COLO668 (cell line): ENCODE data around the gene HK2.
"Not testable (repeated sequence)": the region's sequence is repeated elsewhere in the genome, so short reads cannot be mapped to it uniquely, and the experiment has no call there.

Experiments
- DNase-seq: peaks from one replicate; lab custom pipeline; 2025; ENCODE audit not compliant: unreplicated experiment; lab: John Stamatoyannopoulos, UW

HK2 gene

DNA sequence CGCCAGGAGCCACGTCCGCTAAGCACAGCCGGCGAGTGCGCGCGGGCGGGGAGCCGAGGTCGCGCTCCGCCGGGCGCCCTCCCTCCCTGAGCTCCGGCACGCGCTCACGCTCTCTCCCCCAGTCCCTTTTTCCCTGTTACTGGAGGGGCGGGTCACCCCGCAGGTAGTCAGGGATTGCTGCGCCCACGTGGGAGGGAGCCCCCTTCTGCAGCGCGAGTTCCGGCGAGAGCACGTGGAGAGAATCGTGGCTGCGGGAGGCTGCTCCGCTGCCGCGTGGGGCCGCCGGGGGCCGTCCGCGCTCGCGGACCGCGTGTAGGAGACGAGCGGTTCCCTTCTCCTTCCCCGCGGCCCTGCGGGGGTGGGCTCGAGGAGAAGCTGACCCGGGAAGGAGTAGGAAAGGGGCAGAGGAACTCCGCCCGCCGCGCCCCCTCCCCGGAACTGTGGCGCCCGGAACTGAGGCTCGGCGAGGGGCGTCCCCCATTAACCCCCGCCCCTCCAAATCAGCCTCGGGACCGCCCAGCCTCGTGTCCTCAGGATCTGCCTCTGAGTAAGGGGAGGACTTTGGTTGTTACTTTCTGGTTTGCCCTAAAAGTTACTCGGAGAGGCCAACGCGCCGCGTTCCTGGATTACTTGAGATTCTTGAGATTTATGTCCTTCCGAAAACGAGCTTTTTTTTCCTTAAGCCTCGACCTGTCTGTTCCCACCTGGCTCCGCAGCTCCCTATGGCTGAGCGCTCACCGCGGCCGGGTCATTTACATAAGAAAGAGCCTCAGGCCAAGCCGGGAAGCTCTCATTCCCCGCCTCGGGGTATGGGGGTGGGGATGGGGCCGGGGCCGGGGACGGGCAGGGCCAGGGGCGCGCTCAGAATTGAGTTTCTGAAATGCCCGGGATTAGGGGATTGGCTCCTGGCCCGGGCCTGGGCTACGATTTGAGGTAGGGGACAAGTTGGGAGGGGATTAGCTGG lies 1.1 kb downstream of the HK2 start:
- peak; percentile 78 for DNase-seq

DNA sequence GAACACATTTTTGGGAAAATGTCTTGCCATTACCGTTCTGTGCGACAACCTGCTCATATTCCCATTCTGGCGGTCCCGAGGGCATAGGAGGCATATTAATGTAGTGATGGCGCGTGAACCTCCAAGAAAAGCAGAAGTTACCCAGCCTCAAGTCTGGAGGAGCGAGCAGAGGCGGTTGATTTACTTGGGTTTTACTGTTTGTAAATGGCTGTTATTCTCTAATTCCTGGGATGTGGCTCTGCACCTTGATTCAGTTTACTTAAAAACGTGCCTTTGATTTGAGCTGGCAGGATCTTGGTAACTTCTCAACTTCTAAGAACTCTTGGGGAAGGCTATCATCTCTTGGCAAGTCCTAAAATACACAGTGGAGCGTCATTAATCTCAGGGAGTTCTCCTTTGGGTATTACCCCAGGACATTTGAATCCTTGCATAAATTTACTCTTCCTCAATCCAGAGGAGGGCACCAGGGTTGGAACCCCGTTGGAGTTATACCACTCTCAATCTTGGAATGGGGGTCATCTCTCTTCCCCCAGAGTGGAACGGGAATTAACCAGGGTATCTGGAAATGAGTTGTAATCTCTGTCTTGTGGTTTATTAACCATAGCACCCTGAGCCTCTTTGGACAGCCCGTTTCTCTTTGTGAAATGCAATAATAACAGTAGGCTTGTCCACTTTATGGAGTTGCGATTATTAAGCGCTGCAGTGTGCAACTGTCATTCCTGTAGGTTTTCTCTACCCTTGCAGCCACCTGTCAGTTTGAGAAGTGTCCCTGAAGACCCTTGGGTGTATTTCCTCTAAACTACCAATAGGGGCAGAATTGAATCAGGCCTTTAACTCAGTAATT lies 2.1 kb downstream of the HK2 start:
- no peak for DNase-seq

DNA sequence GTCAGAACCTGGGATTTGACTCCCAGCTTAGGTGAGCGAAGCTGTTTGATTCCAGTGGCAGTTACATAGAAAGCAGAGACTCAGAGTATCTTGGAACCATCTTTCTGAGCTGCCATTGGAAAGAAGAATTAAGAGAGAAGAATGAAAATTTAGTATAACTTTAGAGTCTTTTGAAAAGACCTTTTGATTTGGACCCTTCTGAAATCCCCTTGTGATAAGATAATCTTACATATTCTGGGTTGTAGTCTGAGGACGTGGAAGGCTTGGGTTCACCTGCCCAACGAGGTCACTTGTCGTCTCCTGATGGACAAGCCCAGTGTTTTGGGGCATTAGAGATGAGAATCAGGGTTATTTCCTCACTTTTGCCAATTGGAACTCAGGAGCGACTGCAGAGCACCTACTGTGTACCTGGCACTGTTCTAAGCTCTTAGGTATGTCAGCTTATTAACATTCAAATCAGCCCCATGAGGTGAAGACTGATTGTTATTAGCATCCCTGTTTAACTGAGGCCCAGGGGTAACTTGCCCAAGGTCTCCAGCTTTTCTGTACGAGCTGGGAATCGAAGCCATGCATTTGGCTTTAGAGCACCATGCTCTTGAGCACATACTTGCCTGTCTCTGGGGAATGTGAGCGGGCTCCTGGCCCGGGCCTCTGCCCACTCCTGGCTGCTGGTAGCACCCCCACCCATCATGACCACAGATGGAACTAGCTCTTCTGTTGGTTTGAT lies 2.9 kb downstream of the HK2 start:
- DNase-seq: no peak

DNA sequence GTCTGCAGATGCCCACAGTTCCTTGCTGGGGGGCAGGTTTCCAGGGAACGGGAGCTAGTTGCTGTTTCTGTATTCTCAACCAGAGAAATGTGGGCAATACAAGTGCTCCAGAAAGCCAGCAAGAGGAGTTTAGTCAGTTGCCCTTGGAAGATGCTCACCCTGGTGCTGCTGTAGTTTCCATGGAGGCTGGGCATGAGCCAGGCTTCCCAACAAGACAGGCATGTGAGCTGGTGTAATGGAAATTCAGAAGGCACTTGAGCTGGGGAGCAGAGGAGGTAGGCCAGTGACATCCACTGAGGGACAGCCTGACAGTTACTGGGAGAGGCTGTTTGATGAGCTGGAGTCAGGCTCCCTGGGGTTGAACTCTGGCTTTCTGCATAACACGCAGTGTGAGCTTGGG lies 7.7 kb downstream of the HK2 start:
- DNase-seq: no peak

DNA sequence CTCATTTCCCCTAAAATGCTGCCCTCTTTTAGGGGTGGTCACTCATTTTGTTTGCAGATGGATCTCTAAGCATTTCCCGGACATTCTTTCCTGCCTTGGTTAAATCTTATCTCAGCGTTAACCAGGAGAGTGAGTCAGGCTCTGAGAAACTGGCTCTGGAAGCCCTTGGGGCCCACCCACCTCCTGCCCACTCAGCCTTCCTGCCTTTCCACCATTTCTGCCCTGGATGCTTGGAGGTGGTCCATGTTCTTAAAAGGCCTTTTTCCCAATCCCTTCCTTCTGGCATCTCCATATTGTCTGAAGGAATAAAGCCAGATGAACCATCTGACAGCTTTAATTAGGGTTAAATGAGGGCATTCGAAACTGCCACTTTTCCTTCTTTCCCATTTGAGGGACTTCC lies 9.5 kb downstream of the HK2 start:
- no peak for DNase-seq

DNA sequence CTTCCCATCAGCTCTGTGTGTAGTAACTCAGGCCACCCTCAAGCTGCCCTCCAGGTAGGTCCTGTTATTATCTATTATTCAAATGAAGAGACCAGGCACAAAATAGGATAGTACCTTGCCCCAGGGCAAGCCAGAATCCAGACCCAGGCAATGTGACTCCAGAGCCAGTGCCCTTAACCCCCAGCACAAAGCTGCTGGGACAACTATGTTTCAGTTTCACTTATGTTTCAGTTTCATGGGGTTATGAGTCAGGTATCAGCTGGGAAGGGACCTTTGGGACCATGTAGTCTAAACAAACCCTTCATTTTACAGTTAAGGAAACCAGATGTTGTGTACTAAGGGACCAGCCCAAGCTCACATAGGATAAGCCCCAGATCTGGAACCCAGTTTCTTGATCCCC lies 10.0 kb downstream of the HK2 start:
- no peak for DNase-seq

DNA sequence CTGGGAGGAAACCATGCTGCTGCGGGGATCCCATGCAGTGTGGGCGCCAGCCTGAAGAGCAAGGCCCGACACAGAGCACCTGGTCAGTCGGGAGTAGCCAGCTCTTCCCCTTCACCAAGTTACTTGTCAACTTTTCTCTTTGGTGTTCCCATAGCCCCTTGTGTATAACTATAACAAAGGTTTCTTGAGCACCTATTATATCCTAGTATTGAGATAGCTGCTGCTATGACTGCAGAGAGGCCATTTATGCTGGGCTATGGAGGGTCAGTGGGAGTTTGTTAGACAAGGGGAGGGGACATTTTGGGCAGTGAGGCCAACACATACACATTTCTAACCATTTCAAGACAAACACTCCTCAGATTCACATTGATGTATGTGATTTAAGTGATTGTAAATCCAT lies 10.8 kb downstream of the HK2 start:
- no peak for DNase-seq

DNA sequence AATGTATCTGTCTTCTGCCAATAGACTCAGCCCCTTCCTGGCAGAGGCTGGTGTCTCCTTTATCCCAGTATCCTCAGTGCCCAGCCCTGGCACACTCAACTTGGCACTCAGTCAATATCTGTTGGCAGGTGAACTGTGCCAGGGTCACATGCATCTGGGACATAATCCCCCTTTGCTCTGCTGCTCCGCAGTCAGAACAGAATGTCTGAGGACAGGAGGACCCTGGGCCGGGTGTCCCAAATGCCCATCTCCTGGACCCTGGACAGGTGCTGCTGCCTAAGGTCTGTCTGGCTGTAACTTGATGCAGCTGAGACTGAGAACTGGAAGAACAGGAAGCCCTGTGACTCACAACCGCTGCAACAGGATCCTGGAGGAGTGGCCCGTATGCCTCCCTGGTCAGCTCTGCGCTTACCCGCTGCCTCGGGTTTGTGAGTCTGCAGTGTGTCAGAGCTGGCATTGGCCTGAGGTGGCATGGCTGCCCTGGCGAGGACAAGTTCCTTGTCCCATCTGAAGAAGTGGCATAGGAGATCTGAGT lies 11.4 kb downstream of the HK2 start:
- DNase-seq: peak; percentile 80

DNA sequence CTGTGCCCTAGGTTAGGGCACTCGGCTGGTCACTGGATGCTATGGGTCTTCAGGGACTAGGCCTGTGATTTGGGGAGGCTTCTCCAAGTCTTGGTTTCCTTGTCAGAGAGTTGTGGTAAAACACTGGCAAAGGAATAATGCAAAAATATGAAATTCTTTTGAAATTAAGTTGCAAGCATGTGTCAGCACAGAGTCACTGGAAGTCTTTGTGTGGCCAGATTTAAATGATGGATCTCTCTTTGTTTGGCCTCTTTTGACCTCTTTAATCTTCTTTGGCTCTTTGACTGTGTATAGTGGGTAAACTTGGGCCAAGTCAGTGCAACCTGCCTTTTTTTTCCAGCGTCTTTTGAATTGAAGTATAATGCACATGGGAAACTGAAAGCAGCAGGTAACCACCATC lies 12.1 kb downstream of the HK2 start:
- DNase-seq: no peak

DNA sequence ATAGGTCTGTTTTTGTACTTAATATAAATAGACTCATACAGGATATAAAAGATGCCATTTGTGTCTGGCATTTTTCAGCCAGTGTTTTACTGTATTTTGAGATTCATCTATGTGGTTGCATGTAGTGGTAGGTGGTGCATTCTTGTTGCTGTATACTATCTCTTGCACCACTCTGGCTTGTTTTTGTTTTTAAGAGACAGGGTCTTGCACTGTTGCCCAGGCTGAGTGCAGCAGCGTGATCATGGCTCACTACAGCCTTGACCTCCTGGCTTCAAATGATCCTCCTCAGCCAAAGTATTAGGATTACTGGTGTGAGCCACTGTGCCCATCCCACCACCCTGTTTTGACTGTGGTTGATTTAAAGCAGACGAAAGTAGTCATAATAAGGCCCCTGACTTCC lies 12.6 kb downstream of the HK2 start:
- no peak for DNase-seq

DNA sequence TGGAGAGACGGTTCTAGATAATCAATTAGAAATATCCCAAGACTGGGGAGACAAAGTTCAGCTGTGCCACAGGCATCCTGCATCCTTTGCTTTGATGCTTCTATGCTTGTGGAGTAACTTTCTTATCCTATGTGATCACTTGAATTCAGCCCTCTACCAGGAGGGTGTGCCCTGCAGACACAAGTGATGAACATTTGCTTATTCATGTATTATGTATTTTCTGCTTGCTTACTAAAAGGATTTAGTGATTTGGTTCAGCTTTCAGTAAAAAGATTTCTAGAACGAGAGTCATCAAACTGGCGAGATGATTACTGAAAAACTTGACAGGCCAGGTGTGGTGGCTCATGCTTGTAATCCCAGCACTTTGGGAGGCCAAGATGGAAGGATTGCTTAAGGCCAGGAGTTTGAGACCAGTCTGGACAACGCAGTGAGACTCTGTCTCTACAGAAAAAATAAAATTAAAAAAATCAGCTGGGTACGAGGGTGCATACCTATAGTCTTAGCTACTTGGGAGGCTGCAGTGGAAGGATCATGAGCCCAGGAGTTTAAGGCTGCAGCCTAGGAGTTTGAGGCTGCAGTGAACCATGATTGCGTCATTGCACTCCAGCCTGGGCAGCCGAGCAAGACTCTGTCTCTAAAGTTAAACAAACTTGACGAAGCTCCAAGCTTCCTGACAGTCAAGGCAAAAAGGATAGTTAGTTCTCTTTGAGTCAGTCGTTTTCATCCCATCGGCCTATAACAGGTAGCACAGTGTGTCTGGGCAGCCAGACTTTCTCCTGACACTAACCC lies 13.3 kb downstream of the HK2 start:
- DNase-seq: no peak

DNA sequence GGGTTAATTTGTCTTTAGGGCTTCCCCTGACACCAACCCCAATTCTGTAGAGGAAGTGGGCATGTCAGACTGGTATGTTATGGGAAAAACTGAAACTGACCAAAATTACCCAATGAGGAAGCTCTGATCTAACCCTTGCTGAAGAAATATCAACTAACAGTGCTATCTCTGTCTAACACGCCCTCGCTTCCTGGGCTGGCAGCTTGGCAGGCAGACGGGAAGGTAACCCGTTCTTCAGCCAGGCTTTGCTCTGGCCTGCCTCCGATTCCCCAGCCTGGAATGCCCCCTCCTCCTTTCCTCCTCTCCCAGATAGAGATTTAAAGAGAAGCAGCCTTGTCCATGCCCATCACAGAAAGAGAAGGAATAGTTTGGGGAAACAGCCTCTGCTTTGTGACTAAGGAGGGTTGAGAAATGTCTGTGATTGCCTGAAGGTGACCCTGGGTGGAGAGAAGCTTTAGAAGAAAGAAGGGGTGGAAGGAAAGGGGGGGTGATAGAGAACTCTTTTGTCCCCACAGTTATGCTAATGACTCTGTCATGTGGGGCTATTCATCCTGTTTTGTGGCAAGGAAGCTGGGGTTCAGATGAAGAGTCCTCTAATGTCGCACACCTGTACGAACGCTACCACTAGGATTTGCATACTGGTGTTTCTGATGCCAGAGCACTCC lies 15.4 kb downstream of the HK2 start:
- no peak for DNase-seq

DNA sequence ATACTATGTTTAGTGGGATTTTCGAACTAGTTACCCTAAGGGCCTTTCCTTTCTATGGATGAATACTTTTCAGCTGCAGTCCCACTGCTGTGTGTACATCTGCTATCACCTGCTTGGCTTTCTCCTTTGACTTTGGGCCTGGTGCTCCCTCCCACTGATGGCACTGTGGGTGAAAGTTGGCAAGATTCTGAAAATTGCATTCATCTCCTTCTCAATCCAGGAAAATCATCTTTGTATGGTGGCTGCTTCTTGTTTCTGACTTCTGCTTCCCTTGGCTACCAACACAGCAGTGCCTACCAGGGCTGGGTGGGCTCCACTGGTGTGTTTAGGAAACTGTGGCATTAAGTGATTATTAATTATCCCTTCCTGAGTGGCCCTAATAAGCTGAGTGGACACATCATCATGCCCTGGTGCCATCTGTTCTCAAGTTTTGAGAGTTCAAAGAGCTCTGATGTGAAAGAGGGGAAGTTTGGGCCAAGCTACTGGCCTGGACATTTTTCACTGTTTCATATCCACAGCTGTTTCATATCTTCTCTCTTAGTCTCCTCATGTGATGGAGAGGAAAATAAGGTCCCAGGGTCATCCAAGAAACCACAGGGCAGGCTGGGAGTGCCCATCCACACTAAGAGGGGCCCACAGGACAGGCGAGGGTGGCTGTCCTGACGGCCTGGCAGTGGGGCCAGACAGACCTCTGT lies 16.7 kb downstream of the HK2 start:
- DNase-seq: no peak

DNA sequence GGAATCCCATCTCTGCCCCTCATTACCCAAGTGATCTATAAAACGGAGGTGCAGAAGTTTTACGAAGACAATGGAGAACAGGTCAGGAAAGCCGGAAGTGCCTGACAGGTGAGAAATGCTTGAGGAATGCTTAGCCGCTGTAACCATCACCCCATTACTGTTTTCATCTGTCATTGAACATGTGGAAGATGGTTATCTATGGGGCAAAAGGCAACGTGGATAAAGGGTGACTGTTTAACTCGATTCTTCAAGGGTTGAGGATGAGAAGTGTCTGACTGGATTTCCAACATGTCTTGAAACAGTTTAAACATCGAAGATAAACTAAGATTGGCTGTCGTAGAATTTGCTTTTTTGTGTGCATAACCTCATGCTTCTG lies 17.3 kb downstream of the HK2 start:
- DNase-seq: no peak

DNA sequence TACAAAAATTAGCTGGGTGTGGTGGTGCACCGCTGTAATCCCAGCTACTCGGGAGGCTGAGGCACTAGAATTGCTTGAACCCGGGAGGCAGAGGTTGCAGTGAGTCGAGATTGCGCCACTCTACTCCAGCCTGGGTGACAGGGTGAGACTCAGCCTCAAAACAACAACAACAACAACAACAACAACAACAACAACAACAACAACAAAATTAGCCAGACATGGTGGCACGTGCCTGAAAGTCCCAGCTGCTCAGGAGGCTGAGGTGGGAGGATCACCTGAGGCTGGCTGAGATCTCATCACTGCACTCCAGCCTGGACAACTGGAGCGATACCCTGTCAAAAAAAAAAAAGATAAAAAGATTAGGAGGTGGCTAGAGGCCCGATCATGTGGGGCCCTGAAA lies 19.4 kb downstream of the HK2 start:
- not testable (repeated sequence) for DNase-seq

DNA sequence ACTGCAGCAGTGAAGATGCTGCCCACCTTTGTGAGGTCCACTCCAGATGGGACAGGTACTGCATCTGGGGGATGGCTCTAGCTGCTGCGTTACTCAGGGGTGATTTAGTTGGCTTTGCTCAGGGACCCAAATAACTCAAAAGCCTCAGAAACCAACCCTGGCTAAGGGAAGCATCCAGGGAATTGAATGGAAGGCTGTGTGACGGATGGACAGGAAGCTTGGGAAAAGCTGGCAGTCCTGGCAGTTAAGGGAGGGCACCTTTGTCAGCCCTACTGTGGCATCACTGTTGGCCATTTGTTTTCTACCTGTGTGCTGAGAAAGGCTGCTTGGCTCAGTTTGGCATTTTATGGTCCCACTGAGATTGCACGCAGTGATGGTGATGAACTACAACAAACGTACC lies 20.5 kb downstream of the HK2 start:
- no peak for DNase-seq

DNA sequence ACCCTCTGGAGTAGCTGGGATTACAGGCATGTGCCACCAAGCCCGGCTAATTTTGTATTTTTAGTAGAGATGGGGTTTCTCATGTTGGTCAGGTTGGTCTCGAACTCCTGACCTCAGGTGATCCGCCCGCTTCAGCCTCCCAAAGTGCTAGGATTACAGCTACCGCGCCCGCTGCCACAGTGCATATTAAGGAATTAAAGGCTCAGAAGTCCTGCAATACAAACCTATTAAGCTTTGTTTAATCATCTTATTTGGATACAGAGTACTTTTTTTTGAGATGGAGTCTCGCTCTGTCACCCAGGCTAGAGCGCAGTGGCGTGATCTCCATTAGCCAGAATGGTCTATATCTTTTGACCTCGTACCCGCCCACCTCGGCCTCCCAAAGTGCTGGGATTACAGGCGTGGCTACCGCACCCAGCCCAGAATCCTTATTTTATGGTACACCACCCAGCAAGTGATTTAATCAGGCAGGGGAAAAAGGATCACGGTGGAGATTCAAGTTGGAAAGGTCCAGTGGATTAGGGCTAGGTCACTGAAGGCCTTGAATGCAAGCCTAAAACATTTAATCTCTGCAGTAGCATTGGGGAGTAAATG lies 21.3 kb downstream of the HK2 start:
- not testable (repeated sequence) for DNase-seq

DNA sequence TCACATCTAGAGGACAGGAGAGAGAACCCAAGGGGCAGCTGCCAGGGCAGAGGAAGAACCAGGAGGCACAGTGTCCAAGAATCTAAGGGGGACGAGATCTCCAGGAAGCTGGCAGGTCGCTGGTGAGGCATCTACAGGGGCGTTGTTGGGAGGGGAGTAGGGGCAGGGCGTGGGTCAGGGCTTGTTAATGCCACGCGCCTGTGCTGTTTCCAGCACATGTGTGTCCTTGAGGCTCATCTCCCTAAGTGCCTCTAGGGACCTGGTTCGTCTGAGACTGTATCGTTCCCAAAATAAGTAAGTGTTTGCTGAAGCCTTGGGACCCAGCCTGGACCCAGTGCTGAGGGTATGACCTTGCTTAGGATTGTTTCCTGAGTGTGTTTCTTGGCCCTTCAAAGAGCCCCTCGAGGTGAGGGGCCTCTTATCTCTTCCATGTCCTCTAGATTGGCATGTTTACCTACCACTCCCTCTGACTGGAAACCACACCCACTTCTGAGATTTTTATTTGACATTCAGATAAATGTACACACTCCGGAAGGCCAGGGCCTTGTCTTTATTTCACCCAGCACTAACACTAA lies 22.2 kb downstream of the HK2 start:
- no peak for DNase-seq

DNA sequence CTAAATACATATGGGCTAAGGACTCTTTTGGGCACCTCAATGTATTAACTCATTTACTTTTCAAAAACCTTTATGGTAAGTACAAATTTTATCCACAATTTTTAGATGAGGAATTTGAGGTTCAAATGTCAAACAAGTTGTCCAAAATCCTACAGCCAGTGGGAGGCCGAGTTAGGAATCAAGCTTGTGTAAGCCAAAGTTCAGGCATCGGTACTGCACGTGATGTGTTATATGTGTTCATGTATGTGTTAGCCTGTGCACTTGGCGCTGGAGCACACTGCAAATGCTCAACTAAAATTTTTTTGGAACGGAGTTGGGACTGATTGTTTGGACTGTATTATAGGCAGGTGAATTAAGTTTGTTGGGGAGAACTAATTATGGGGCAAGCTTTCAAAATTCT lies 22.7 kb downstream of the HK2 start:
- DNase-seq: no peak
